Omental fat pad (tissue), 4 donors: Measurements from ENCODE around the gene PTPRB. TPM values are rescaled to one million over a fixed set of nuclear protein-coding genes. Genes with fewer than 3 reads are reported as not detected.

ENCODE experiments used
- ATAC-seq: fragments of 150-250 bp; one replicate; pipeline ENCODE4 v1.9.1; 2016; ENCODE audit warnings: mild to moderate bottlenecking, moderate library complexity; ENCODE audit not compliant: low FRiP score
- DNase-seq: peaks from one replicate; pipeline ENCODE4 v3.0.0-alpha.2; 2019; ENCODE audit warnings: low spot score
- total RNA-seq, 4 donors: library from RNA; depleted of rRNA; stranded (reverse); fragments of >200 nt; gene quantifications; one replicate each; pipeline ENCODE4 v1.1.0, GENCODE V29; 2016
- TF ChIP-seq, protein P1 (sequence below), 3 donors: fragments of 450-650 bp; IDR thresholded peaks; one replicate each; pipeline ENCODE4 v1.5.1; 2016 to 2017; ENCODE audit warnings: antibody characterized with exemption in 3 of 3, mild to moderate bottlenecking in 3 of 3, moderate library complexity in 2 of 3

Gene PTPRB
- total RNA-seq, 4 donors from 2014 or later: 14.8 to 165 (median 55.6) TPM

DNA sequence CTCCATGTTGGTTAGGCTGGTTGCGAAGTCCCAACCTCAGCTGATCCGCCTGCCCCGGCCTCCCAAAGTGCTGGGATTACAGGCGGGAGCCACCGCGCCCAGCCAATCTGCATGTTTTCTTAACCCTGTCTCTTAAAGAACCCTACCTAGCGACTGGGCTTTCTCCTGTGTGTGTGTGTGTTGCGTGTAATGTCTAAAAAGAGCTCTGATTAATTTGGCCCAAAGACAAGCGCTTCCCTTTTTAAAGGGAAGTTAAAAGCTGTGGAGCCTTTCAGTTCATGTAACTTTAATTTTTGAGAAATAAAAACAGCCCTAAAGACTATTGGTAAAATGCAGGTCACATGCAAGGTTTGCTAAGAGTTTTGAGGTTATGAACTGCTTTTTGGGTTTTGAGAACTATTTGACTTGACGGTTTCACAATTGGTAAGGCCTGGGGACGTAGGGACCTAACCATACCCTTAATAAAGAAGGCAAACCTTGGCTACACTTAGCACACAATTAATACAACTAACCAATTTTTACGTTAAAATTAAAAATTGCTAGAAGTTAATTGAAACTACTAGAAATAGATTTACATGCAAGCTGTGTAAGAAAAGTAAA lies 167.9 kb downstream of the PTPRB start:
- DNase-seq (no peak), ATAC-seq (no peak)
- TF ChIP-seq, protein P1, sequence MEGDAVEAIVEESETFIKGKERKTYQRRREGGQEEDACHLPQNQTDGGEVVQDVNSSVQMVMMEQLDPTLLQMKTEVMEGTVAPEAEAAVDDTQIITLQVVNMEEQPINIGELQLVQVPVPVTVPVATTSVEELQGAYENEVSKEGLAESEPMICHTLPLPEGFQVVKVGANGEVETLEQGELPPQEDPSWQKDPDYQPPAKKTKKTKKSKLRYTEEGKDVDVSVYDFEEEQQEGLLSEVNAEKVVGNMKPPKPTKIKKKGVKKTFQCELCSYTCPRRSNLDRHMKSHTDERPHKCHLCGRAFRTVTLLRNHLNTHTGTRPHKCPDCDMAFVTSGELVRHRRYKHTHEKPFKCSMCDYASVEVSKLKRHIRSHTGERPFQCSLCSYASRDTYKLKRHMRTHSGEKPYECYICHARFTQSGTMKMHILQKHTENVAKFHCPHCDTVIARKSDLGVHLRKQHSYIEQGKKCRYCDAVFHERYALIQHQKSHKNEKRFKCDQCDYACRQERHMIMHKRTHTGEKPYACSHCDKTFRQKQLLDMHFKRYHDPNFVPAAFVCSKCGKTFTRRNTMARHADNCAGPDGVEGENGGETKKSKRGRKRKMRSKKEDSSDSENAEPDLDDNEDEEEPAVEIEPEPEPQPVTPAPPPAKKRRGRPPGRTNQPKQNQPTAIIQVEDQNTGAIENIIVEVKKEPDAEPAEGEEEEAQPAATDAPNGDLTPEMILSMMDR (IDR thresholded peaks at IDR 0.05): no peak

DNA sequence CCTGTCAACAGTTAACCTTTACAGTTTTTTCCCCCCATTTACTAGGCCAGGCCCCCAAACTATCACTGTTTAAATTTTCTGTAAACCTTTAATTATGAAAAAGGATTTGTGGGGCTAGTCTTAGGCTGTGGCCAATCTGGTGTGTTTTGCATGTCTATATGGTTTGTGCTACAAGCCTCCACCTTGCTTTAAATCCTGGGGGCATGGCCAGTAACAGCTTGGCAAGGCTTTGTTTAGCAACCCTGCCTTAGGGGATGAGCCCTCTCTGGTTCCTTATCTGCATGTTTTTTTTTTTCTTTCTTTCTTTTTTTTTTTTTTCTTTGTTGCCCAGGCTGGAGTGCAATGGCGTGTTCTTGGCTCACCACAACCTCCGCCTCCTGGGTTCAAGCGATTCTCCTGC lies 168.5 kb downstream of the PTPRB start:
- TF ChIP-seq, protein P1 (IDR thresholded peaks at IDR 0.05): no peak
- no peak for ATAC-seq
- no peak for DNase-seq

DNA sequence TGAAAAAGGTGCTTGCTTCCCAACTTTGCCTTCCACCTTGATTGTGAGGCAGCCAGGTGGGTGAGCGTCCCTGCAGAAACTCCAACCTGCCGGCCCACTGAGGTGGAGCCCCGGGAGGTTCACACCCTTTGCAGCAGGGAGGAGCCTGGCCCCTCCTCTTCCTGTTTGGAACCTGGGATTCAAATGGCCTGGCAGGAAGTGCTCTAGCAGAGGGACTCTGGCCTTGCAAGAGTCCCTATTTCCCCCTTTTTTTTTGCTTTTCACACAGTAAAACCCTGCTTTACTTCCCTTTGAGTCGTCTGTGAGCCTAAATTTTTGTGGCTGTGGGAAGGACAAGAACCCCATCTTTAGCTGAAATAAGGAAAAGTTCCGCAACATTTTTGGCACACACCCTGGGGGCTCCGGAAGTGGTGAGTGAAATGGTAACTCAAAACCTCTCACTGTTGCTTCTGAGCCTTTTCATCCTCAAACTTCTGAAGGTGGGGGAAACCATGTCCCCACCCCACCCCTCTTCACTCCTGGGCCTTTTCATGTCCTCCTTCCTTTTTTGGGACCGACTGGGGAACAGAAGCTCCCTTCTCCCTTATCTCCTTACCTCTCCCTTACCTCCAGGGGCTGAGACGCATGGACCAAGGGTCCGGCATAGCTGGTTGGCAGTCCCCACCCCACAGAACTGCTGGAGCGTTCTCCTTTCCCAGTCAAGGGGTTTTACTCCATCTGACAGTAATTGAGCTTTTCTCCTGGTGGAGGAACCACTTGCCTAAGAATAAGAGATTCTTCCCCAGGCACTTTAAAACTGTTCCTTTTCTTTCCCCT lies 169.1 kb downstream of the PTPRB start:
- no peak for ATAC-seq
- no peak for DNase-seq
- TF ChIP-seq, protein P1 (IDR thresholded peaks at IDR 0.05): no peak

DNA sequence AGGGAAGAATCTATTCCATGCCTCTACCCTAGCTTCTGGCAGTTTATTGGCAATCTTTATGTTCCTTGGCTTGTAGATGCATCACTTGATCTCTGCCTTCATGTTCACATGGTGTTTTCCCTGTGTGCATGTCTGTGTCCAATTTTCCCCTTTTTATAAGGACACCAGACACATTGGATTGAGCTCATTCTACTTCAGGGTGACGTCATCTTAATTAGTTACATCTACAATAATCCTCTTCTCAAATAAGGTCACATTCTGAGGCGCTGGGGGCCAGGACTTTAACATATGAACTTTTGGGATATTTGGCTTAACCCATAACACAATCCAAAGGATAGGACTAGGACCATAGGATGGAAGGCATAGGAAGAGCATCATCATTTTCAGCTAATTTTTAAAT lies 169.8 kb downstream of the PTPRB start:
- TF ChIP-seq, protein P1 (IDR thresholded peaks at IDR 0.05): no peak
- ATAC-seq: no peak
- no peak for DNase-seq

DNA sequence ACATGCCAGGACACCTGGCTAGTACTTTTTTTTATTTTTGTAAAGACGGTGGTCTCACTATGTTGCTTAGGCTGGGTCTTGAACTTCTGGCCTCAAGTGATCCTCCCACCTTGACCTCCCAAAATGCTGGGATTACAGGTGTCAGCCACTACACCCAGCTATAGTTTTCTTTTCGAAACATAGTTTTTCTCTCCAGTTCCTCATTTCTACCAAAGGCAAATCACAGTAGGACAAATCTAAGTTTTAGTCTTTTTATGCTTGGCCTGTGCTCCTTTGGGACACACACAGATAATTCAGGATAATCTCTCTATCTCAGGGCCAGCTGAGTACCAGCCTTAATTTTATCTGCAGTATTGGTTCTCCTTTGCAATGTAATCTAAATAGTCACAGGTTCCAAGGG lies 170.5 kb downstream of the PTPRB start:
- TF ChIP-seq, protein P1 (IDR thresholded peaks at IDR 0.05): no peak
- DNase-seq: no peak
- no peak for ATAC-seq
